Esophagus muscularis mucosa (tissue), 4 donors: Measurements from ENCODE around the gene TAGLN3. TPM values are rescaled to one million over a fixed set of nuclear protein-coding genes. Genes with fewer than 3 reads are reported as not detected.

Source experiments
- DNase-seq: peaks from one replicate; pipeline ENCODE4 v3.0.0-alpha.2; 2017; ENCODE audit errors: extremely low spot score
- H3K27ac ChIP-seq, 4 donors: fragments of 200-600 bp; sonication (generic); replicated peaks in 1 of 4; 1 replicate in 3 of 4; 2 replicates in 1 of 4; pipeline ENCODE4 v1.5.1; 2016 to 2019; ENCODE audit warnings: mild to moderate bottlenecking in 1 of 4
- H3K27me3 ChIP-seq, 4 donors: fragments of 200-600 bp; sonication (generic); one replicate each; pipeline versions ENCODE4 v1.5.1 to v1.6.0; 2016 to 2019
- H3K36me3 ChIP-seq, 4 donors: fragments of 200-600 bp; sonication (generic); one replicate each; pipeline ENCODE4 v1.5.1; 2016 to 2019
- H3K4me1 ChIP-seq, 4 donors: fragments of 200-600 bp; sonication (generic); one replicate each; pipeline ENCODE4 v1.5.1; 2016 to 2019
- H3K4me3 ChIP-seq, 4 donors: fragments of 200-600 bp; sonication (generic); 1 replicate in 2 of 4; 2 replicates in 2 of 4; pipeline ENCODE4 v1.5.1; 2016 to 2019; ENCODE audit warnings: mild to moderate bottlenecking in 4 of 4, moderate library complexity in 1 of 4
- H3K9me3 ChIP-seq, 4 donors: fragments of 200-600 bp; sonication (generic); 1 replicate in 3 of 4; 2 replicates in 1 of 4; pipeline ENCODE4 v1.5.1; 2016 to 2019
- CTCF ChIP-seq, 3 experiments: fragments of 200-600 bp in 2 of 3; fragments of 450-650 bp in 1 of 3; sonication (generic) in 2 of 3; IDR thresholded peaks; one replicate each; pipeline ENCODE4 v1.5.1; 2017 to 2019; ENCODE audit warnings: antibody characterized with exemption in 3 of 3, mild to moderate bottlenecking in 2 of 3, moderate library complexity in 1 of 3
- EP300 ChIP-seq: sonication (generic); formaldehyde crosslinking; IDR thresholded peaks from one replicate; pipeline ENCODE4 v1.6.1; 2017; ENCODE audit warnings: antibody characterized with exemption
- POLR2A ChIP-seq: fragments of 450-650 bp; IDR thresholded peaks from one replicate; pipeline ENCODE4 v1.6.1; 2017; ENCODE audit warnings: antibody characterized with exemption, moderate library complexity, mild to moderate bottlenecking, low read depth
- POLR2AphosphoS5 ChIP-seq, 2 donors: sonication (generic); formaldehyde crosslinking; IDR thresholded peaks; one replicate each; pipeline ENCODE4 v1.6.1; 2017; ENCODE audit warnings: antibody characterized with exemption in 2 of 2
- WGBS: methylation state at CpG from one replicate; pipeline ENCODE4 v1.1.5; 2018; 5-methylcytosine and 5-hydroxymethylcytosine counted together
- intact Hi-C: fragments of 100-400 bp; cut with DNase I; formaldehyde crosslinking; loops from one replicate; pipeline ENCODE4 v1.15.1; 2023
- total RNA-seq, 4 donors: library from RNA; depleted of rRNA; stranded (reverse); fragments of >200 nt; gene quantifications; one replicate each; pipeline versions ENCODE4 v1.1.0 to v1.2.1, GENCODE V29; 2016

The TAGLN3 gene
- total RNA-seq, 4 donors from 2014 or later, result 0.83 to 4.0 (median 1.3) TPM

- 65% methylated on average over 3 of the region's 3 CpGs for WGBS
- TF ChIP-seq POLR2A (no peak), POLR2AphosphoS5 (IDR thresholded peaks at IDR 0.05) (no peak), CTCF (IDR thresholded peaks at IDR 0.05) (no peak), EP300 (no peak)
- no peaks in the 10 kb centered on the region for H3K27me3 ChIP-seq
- H3K27ac ChIP-seq, result no peak overlapping the region
- peaks cover 0 to 6% (median under 1%) of the 10 kb centered on the region in 4 donors for H3K4me1 ChIP-seq
- no peak overlapping the region for H3K4me3 ChIP-seq
- H3K9me3 ChIP-seq, result no peaks in the 10 kb centered on the region
- H3K36me3 ChIP-seq, result no peaks in the 10 kb centered on the region
- intact Hi-C loops, result no loop called here
- peak; percentile 10 for DNase-seq
Measured at GRCh38 chr3:112038863-112039262, 40.1 kb downstream of the TAGLN3 start.

GRCh38 chr3:112041321-112041720 lies 42.6 kb downstream of the TAGLN3 start:
- Histone ChIP-seq H3K4me1 (peaks cover 0 to 9% (median 2%) of the 10 kb centered on the region in 4 donors), H3K27ac (no peak overlapping the region), H3K9me3 (no peaks in the 10 kb centered on the region), H3K4me3 (no peak overlapping the region), H3K27me3 (no peaks in the 10 kb centered on the region), H3K36me3 (no peaks in the 10 kb centered on the region)
- no peak for DNase-seq
- TF ChIP-seq POLR2AphosphoS5 (IDR thresholded peaks at IDR 0.05) (no peak), CTCF (IDR thresholded peaks at IDR 0.05) (no peak), EP300 (no peak), POLR2A (no peak)
- intact Hi-C loops, result no loop called here

- WGBS, result 74% methylated on average over 6 of the region's 6 CpGs
- no peaks in the 10 kb centered on the region for H3K9me3 ChIP-seq
- peaks cover 0 to 9% (median 2%) of the 10 kb centered on the region in 4 donors for H3K4me1 ChIP-seq
- no peaks in the 10 kb centered on the region for H3K36me3 ChIP-seq
- intact Hi-C loops, result no loop called here
- no peak overlapping the region for H3K4me3 ChIP-seq
- DNase-seq, result peak; percentile 31
- H3K27me3 ChIP-seq, result no peaks in the 10 kb centered on the region
- no peak overlapping the region for H3K27ac ChIP-seq
- TF ChIP-seq POLR2AphosphoS5 (IDR thresholded peaks at IDR 0.05), result no peak
- TF ChIP-seq EP300, result no peak
- no peak for TF ChIP-seq CTCF (IDR thresholded peaks at IDR 0.05)
- TF ChIP-seq POLR2A, result no peak
Measured at GRCh38 chr3:112042842-112043280, 44.1 kb downstream of the TAGLN3 start.

GRCh38 chr3:112043621-112044201 lies 45.0 kb downstream of the TAGLN3 start:
- Histone ChIP-seq H3K27me3 (no peaks in the 10 kb centered on the region), H3K36me3 (no peaks in the 10 kb centered on the region), H3K4me1 (peaks cover 0 to 9% (median 2%) of the 10 kb centered on the region in 4 donors), H3K27ac (no peak overlapping the region), H3K4me3 (peak overlapping the region in 3 of 4 donors; percentile 7 to 24 (median 10)), H3K9me3 (no peaks in the 10 kb centered on the region)
- no peak for DNase-seq
- 7% methylated on average over 7 of the region's 7 CpGs for WGBS
- intact Hi-C loops, result no loop called here
- TF ChIP-seq EP300 (no peak), POLR2AphosphoS5 (IDR thresholded peaks at IDR 0.05) (no peak), POLR2A (no peak), CTCF (IDR thresholded peaks at IDR 0.05) (peak; percentile 72 to 79 (median 77))

GRCh38 chr3:112046599-112046998 lies 47.9 kb downstream of the TAGLN3 start:
- Histone ChIP-seq H3K27ac (no peak overlapping the region), H3K27me3 (no peaks in the 10 kb centered on the region), H3K4me1 (peaks cover 0 to 9% (median 2%) of the 10 kb centered on the region in 4 donors), H3K4me3 (no peak overlapping the region), H3K36me3 (no peaks in the 10 kb centered on the region), H3K9me3 (no peaks in the 10 kb centered on the region)
- no peak for TF ChIP-seq CTCF (IDR thresholded peaks at IDR 0.05)
- no peak for TF ChIP-seq POLR2A
- no peak for TF ChIP-seq EP300
- TF ChIP-seq POLR2AphosphoS5 (IDR thresholded peaks at IDR 0.05), result no peak
- intact Hi-C loops, result no loop called here
- WGBS, result 70% methylated on average over 4 of the region's 4 CpGs
- no peak for DNase-seq
